ENCODE results near the gene PLEKHA5. TPM values are rescaled to one million over a fixed set of nuclear protein-coding genes. Genes with fewer than 3 reads are reported as not detected.
"Not testable (repeated sequence)": the region's sequence is repeated elsewhere in the genome, so short reads cannot be mapped to it uniquely, and the experiment has no call there.

Gene PLEKHA5
- total RNA-seq, 1 donor from 2014 or later = 11.7 TPM

GRCh38 chr12:19227190-19227879 is 97.8 kb downstream of the PLEKHA5 start:
- no peak for DNase-seq (ENCODE audit: extremely low read depth, low read depth, low spot score)

- DNase-seq (ENCODE audit: extremely low read depth, low read depth, low spot score) = no peak
Observed at GRCh38 chr12:19227880-19228210, 98.3 kb downstream of the PLEKHA5 start.

- not testable (repeated sequence) for DNase-seq (ENCODE audit: extremely low read depth, low read depth, low spot score)
Observed at GRCh38 chr12:19229021-19229420, 99.5 kb downstream of the PLEKHA5 start.

- no peak for DNase-seq (ENCODE audit: extremely low read depth, low read depth, low spot score)
Observed at GRCh38 chr12:19230299-19230866, 100.8 kb downstream of the PLEKHA5 start.

- no peak for DNase-seq (ENCODE audit: extremely low read depth, low read depth, low spot score)
Observed at GRCh38 chr12:19230896-19231295, 101.4 kb downstream of the PLEKHA5 start.

GRCh38 chr12:19234171-19234704 is 104.7 kb downstream of the PLEKHA5 start:
- no peak for DNase-seq (ENCODE audit: extremely low read depth, low read depth, low spot score)

GRCh38 chr12:19234981-19235871 is 105.7 kb downstream of the PLEKHA5 start:
- DNase-seq (ENCODE audit: extremely low read depth, low read depth, low spot score) = no peak

- DNase-seq (ENCODE audit: extremely low read depth, low read depth, low spot score) = no peak
Observed at GRCh38 chr12:19236656-19237055, 107.1 kb downstream of the PLEKHA5 start.

GRCh38 chr12:19238540-19238939 is 109.0 kb downstream of the PLEKHA5 start:
- no peak for DNase-seq (ENCODE audit: extremely low read depth, low read depth, low spot score)

GRCh38 chr12:19239102-19239501 is 109.6 kb downstream of the PLEKHA5 start:
- no peak for DNase-seq (ENCODE audit: extremely low read depth, low read depth, low spot score)

- no peak for DNase-seq (ENCODE audit: extremely low read depth, low read depth, low spot score)
Observed at GRCh38 chr12:19239616-19240234, 110.2 kb downstream of the PLEKHA5 start.

- DNase-seq (ENCODE audit: extremely low read depth, low read depth, low spot score) = no peak
Observed at GRCh38 chr12:19242581-19242980, 113.0 kb downstream of the PLEKHA5 start.

- no peak for DNase-seq (ENCODE audit: extremely low read depth, low read depth, low spot score)
Observed at GRCh38 chr12:19243551-19243950, 114.0 kb downstream of the PLEKHA5 start.

- no peak for DNase-seq (ENCODE audit: extremely low read depth, low read depth, low spot score)
Observed at GRCh38 chr12:19244312-19244711, 114.8 kb downstream of the PLEKHA5 start.

- no peak for DNase-seq (ENCODE audit: extremely low read depth, low read depth, low spot score)
Observed at GRCh38 chr12:19245106-19245505, 115.6 kb downstream of the PLEKHA5 start.

- no peak for DNase-seq (ENCODE audit: extremely low read depth, low read depth, low spot score)
Observed at GRCh38 chr12:19245666-19246065, 116.1 kb downstream of the PLEKHA5 start.

- DNase-seq (ENCODE audit: extremely low read depth, low read depth, low spot score) = no peak
Observed at GRCh38 chr12:19246933-19247332, 117.4 kb downstream of the PLEKHA5 start.

- DNase-seq (ENCODE audit: extremely low read depth, low read depth, low spot score) = no peak
Observed at GRCh38 chr12:19248929-19249602, 119.5 kb downstream of the PLEKHA5 start.

- DNase-seq (ENCODE audit: extremely low read depth, low read depth, low spot score) = no peak
Observed at GRCh38 chr12:19251481-19252132, 122.1 kb downstream of the PLEKHA5 start.

GRCh38 chr12:19260135-19260534 is 130.6 kb downstream of the PLEKHA5 start:
- DNase-seq (ENCODE audit: extremely low read depth, low read depth, low spot score) = no peak

Measured in glomerular endothelial cell (primary cell).